ENCODE results near the gene MZF1. TPM values are rescaled to one million over a fixed set of nuclear protein-coding genes. Genes with fewer than 3 reads are reported as not detected.
A peak's percentile ranks its signal among the peaks of the same experiment; 100 is the strongest.

The MZF1 gene
- total and polyA plus RNA-seq, 2 donors (not counting 3 experiments of a cell fraction or from before 2014, with no cell fraction given) = 26.4 to 30.8 TPM

- no peaks in the 10 kb centered on the region for H3K9me1 ChIP-seq (replicated peaks; ENCODE audit: control insufficient read depth, extremely low read depth, insufficient read depth, low read length)
- dilution Hi-C loops (cut with MboI; ENCODE audit: extremely low pct_ligation_motif_present, low sequenced_read_pairs) = no loop called here
- no peak for FAIRE-seq
- H3K4me3 ChIP-seq (replicated peaks in 1 of 3; ENCODE audit: insufficient read depth in 1 of 3, low read depth in 1 of 3, low read length in 3 of 3) = peak overlapping the region; percentile 20 to 63 (median 57)
- TF ChIP-seq FOS (IDR thresholded peaks at IDR 0.05; ENCODE audit: borderline replicate concordance, insufficient read depth, low read length) (no peak), MAX (IDR thresholded peaks at IDR 0.05; ENCODE audit: insufficient read depth, insufficient read length) (peak; percentile 57), POLR2A (IDR thresholded peaks at IDR 0.05; ENCODE audit: low read depth, low read length) (peak; percentile 89), EZH2 (IDR thresholded peaks at IDR 0.05; ENCODE audit: borderline replicate concordance, low read depth, low read length, severe bottlenecking) (no peak), POLR2AphosphoS5 (IDR thresholded peaks at IDR 0.05; ENCODE audit: insufficient read depth, low read depth, low read length) (peak; percentile 85)
- peaks cover 11 to 22% of the 10 kb centered on the region in 2 experiments for H3K27me3 ChIP-seq (ENCODE audit: control insufficient read depth in 2 of 2, insufficient read depth in 2 of 2, low read length in 2 of 2)
- H3K9ac ChIP-seq (replicated peaks; ENCODE audit: extremely low read depth, insufficient read depth, low read length) = peak overlapping the region; percentile 93
- ChIA-PET POLR2A (interaction anchor here (1.4 kb wide), 1 partner anchor 15 kb away, joined by 3 read pairs; no protein-coding TSS in a partner anchor), CTCF (interaction anchor here (0.6 to 1.0 kb wide), 4 partner anchors 21 to 45 kb away, joined by 3 to 9 read pairs (median 4); partner anchors contain the start of gene ZBTB45)
- DNase-seq (ENCODE audit: low read depth, low spot score) = peak; percentile 85
- H3K9me3 ChIP-seq (replicated peaks; ENCODE audit: control insufficient read depth, insufficient read depth, low read length) = no peaks in the 10 kb centered on the region
- H2AFZ ChIP-seq (ENCODE audit: low read depth, low read length) = peak overlapping the region; percentile 21
- peaks cover 5 to 10% of the 10 kb centered on the region in 2 experiments for H3K36me3 ChIP-seq (ENCODE audit: control insufficient read depth in 2 of 2, extremely low read depth in 1 of 2, insufficient read depth in 2 of 2, low read length in 2 of 2)
- intact Hi-C loops (cut with micrococcal nuclease) = loop anchor here (1.0 kb wide), 4 partner anchors 14 to 172 kb away; partner anchors contain the start of genes MZF1, RPS5, TRIM28 and ZBTB45
- TSS peak; percentile 48 for BruUV-seq (replicated peaks)
- no peaks in the 10 kb centered on the region for H4K20me1 ChIP-seq (replicated peaks; ENCODE audit: control insufficient read depth, extremely low read depth, insufficient read depth, low read length)
- peaks cover 23% of the 10 kb centered on the region for H3K79me2 ChIP-seq (ENCODE audit: control insufficient read depth, insufficient read depth, low read length)
- peak overlapping the region; percentile 70 for H3K4me2 ChIP-seq (ENCODE audit: insufficient read depth, low read length)
- H3K4me1 ChIP-seq (ENCODE audit: control insufficient read depth, extremely low read depth, insufficient read depth, low read length) = peaks cover 40% of the 10 kb centered on the region
- peak overlapping the region; percentile 83 for H3K27ac ChIP-seq (ENCODE audit: insufficient read depth, low read depth, low read length)
Observed at GRCh38 chr19:58559275-58560006, 13.7 kb downstream of the MZF1 start.
